Mammary epithelial cell (primary cell): ENCODE data around the gene SEC61B.

Experiments
- CTCF ChIP-seq, 2 donors: IDR thresholded peaks in 1 of 2; conservative IDR thresholded peaks in 1 of 2; 2 replicates each; pipeline ENCODE4 v1.5.1; 2011 to 2012; ENCODE audit warnings: inconsistent platforms in 2 of 2, low read length in 2 of 2, mild to moderate bottlenecking in 2 of 2, control low read depth in 1 of 2, low read depth in 1 of 2; ENCODE audit not compliant: insufficient read depth in 1 of 2; ENCODE audit errors: extremely low read depth in 1 of 2
- EZH2 ChIP-seq: IDR thresholded peaks from 2 replicates; pipeline ENCODE4 v1.6.1; 2012; ENCODE audit warnings: low read length, inconsistent platforms, borderline replicate concordance

GRCh38 chr9:99190597-99191283 lies 31.3 kb upstream of the SEC61B start:
- TF ChIP-seq CTCF (conservative IDR thresholded peaks at IDR 0.05 in 1 of 2, IDR thresholded peaks at IDR 0.05 in 1 of 2; ENCODE audit: extremely low read depth in 1 of 2, insufficient read depth in 1 of 2, low read depth in 1 of 2, low read length in 2 of 2) (no peak), EZH2 (no peak)
